GM12878 (cell line): ENCODE measurements around the gene TPR. TPM values are rescaled to one million over a fixed set of nuclear protein-coding genes. Genes with fewer than 3 reads are reported as not detected.

Experiments
- ATAC-seq: fragments of 200-7000 bp; cut with Tn5 transposase; 3 replicates; pipeline ENCODE4 v1.9.1; 2020; ENCODE audit warnings: mild to moderate bottlenecking, moderate library complexity
- BruUV-seq: library from RNA; stranded (reverse); fragments of 400-500 nt; replicated peaks from 2 replicates; lab custom pipeline; 2021; lab: Mats Ljungman, UMichigan
- CTCF ChIA-PET: fragments of 300-600 bp; sonication (Branson Sonifier 250); formaldehyde crosslinking; extraction: SDS; loops from one replicate; lab custom pipeline; 2021; ENCODE audit warnings: inconsistent platforms; lab: Yijun Ruan, JAX
- POLR2A ChIA-PET: fragments of 350-600 bp; formaldehyde crosslinking; extraction: SDS; loops from one replicate; lab custom pipeline; 2021; ENCODE audit warnings: inconsistent platforms; lab: Charles Lee
- RAD21 ChIA-PET: fragments of 300-600 bp; sonication (Branson Sonifier 250); formaldehyde crosslinking; loops from one replicate; lab custom pipeline; 2023; ENCODE audit warnings: antibody characterized with exemption; ENCODE audit not compliant: unreplicated experiment; lab: Charles Lee
- SMC1A ChIA-PET: fragments of 300-600 bp; sonication (Branson Sonifier 250); formaldehyde crosslinking; loops from one replicate; lab custom pipeline; 2023; ENCODE audit not compliant: unreplicated experiment, uncharacterized antibody; lab: Charles Lee
- DNase-seq: peaks from one replicate; pipeline ENCODE4 v3.0.0-alpha.2; 2011; ENCODE audit warnings: low read depth, low spot score
- FAIRE-seq: peaks from 3 replicates; lab custom pipeline; 2011; peaks lifted over from hg19 to GRCh38; lab: Jason Lieb, UNC
- H2AFZ ChIP-seq: 2 replicates; pipeline ENCODE4 v1.6.0; 2011; ENCODE audit warnings: low read depth, low read length, control low read depth; ENCODE audit not compliant: control insufficient read depth
- H3K27ac ChIP-seq: 2 replicates; pipeline ENCODE4 v1.5.1; 2011; ENCODE audit warnings: control low read depth; ENCODE audit not compliant: control insufficient read depth, insufficient read depth
- H3K27me3 ChIP-seq, 2 experiments: replicated peaks in 1 of 2; 2 replicates each; pipeline versions ENCODE4 v1.6.0 to v1.6.1; 2011; ENCODE audit warnings: low read length in 1 of 2; ENCODE audit not compliant: control insufficient read depth in 2 of 2, insufficient read depth in 2 of 2
- H3K36me3 ChIP-seq, 2 experiments: 2 replicates each; pipeline ENCODE4 v1.5.1; 2011; ENCODE audit warnings: low read length in 1 of 2; ENCODE audit not compliant: control insufficient read depth in 2 of 2, insufficient read depth in 2 of 2
- H3K4me1 ChIP-seq: 2 replicates; pipeline ENCODE4 v1.6.1; 2011; ENCODE audit warnings: mild to moderate bottlenecking, low read length, moderate library complexity, mixed read lengths; ENCODE audit not compliant: control insufficient read depth, insufficient read depth
- H3K4me2 ChIP-seq: 2 replicates; pipeline ENCODE4 v1.6.0; 2011; ENCODE audit warnings: control low read depth; ENCODE audit not compliant: control insufficient read depth, insufficient read depth
- H3K4me3 ChIP-seq: fragments of 200-600 bp; sonication (generic); 2 replicates; pipeline ENCODE4 v1.5.1; 2016
- H3K79me2 ChIP-seq: 2 replicates; pipeline ENCODE4 v1.6.0; 2011; ENCODE audit warnings: low read length; ENCODE audit not compliant: control insufficient read depth, insufficient read depth
- H3K9ac ChIP-seq: 2 replicates; pipeline ENCODE4 v1.8.0; 2011; ENCODE audit warnings: low read length, control low read depth, mixed read lengths; ENCODE audit not compliant: control insufficient read depth, insufficient read depth
- H3K9me3 ChIP-seq: replicated peaks from 3 replicates; pipeline ENCODE4 v1.5.1; 2011; ENCODE audit warnings: mild to moderate bottlenecking, low read length; ENCODE audit not compliant: control insufficient read depth, insufficient read depth
- H4K20me1 ChIP-seq: 2 replicates; pipeline ENCODE4 v1.6.0; 2011; ENCODE audit not compliant: control insufficient read depth, insufficient read depth
- ATF7 ChIP-seq: fragments of 450-650 bp; IDR thresholded peaks from 2 replicates; pipeline ENCODE4 v1.6.1; 2016; ENCODE audit warnings: low read depth, mild to moderate bottlenecking
- PRDM15 ChIP-seq: fragments of 450-650 bp; formaldehyde crosslinking; IDR thresholded peaks from 2 replicates; pipeline ENCODE4 v1.4.0; 2020; ENCODE audit warnings: mild to moderate bottlenecking, moderate library complexity
- RBBP5 ChIP-seq: fragments of 200-600 bp; sonication (generic); conservative IDR thresholded peaks from 2 replicates; pipeline ENCODE4 v1.6.1; 2016
- STAT1 ChIP-seq: fragments of 450-650 bp; conservative IDR thresholded peaks from 2 replicates; pipeline ENCODE4 v1.6.1; 2014; ENCODE audit warnings: antibody characterized with exemption, mild to moderate bottlenecking
- WGBS: methylation state at CpG from one replicate; pipeline ENCODE4 v1.1.6; 2016; ENCODE audit warnings: low lambda C conversion rate; ENCODE audit not compliant: insufficient replicate concordance, insufficient coverage; ENCODE audit errors: missing lambda C conversion rate; 5-methylcytosine and 5-hydroxymethylcytosine counted together
- in situ Hi-C: fragments of 300-500 bp; cut with MboI; formaldehyde crosslinking; loops from 9 replicates; pipeline ENCODE4 v1.14.3; 2018; ENCODE audit warnings: mixed read lengths
- intact Hi-C: fragments of 100-400 bp; cut with micrococcal nuclease; formaldehyde crosslinking; loops from one replicate; pipeline ENCODE4 v1.14.2; 2022; ENCODE audit not compliant: unreplicated experiment
- polyA plus RNA-seq, 11 experiments: library from polyadenylated mRNA; depleted of rRNA in 4 of 11; unstranded in 6 of 11; stranded (reverse) in 5 of 11; fragments of >200 nt; fragmentation: Nextera tagmentation in 4 of 11; fragmentation: Illumina TruSeq in 1 of 11; extraction: Ambion mirVana in 4 of 11; extraction: Trizol in 1 of 11; gene quantifications; 1 replicate in 1 of 11; 2 replicates in 10 of 11; pipeline versions ENCODE4 v1.2.1 to v1.2.3, GENCODE V29; 2011 to 2016; ENCODE audit warnings: inconsistent platforms in 2 of 11, missing spikeins in 2 of 11, low read depth in 1 of 11
- total RNA-seq, 4 experiments: library from RNA; depleted of rRNA in 3 of 4; stranded (reverse); fragments of >200 nt in 3 of 4; fragmentation: Illumina TruSeq in 1 of 4; extraction: Trizol in 1 of 4; gene quantifications; 2 replicates each; pipeline versions ENCODE4 v1.2.1 to v1.2.3, GENCODE V29; 2013 to 2021

Gene TPR
- total and polyA plus RNA-seq, 10 of the 15 experiments (the other 5 are each of a cell fraction or from before 2014, with no cell fraction given) = 30.9 to 122 (median 92.2) TPM

DNA sequence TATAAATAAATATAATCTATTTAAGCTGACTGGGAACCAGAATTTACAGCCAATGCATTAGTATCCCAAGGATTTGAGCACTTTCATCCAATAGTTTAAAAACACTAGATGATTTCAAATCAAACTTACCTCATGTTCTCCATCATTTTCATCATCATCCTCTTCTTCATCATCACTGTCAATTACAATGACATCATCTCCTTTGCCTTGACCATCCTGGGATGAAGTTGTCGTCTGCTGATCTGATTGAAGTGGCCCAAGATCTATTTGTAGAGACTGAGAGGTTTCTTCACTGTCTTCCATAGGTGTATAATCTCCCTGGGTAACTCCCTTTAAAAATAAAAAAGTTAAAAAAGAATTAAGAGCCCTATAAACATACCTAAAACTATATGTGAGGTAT is 47.7 kb downstream of the TPR start:
- ChIA-PET SMC1A (interaction anchor here (1.1 to 1.5 kb wide), 2 partner anchors 10 to 12 kb away, joined by 3 to 4 read pairs; no protein-coding TSS in a partner anchor), RAD21 (no interaction called here), CTCF (no interaction called here), POLR2A (interaction anchor here (0.6 kb wide), 1 partner anchor 22 kb away, joined by 3 read pairs; no protein-coding TSS in a partner anchor)
- TF ChIP-seq ATF7 = peak; percentile 41
- TF ChIP-seq RBBP5 = no peak
- Histone ChIP-seq H3K9me3 (no peaks in the 10 kb centered on the region), H3K27ac (no peak overlapping the region), H3K36me3 (peaks cover 0 to 38% of the 10 kb centered on the region in 2 experiments; a peak in 2 of 4 replicates), H3K79me2 (no peaks in the 10 kb centered on the region), H4K20me1 (no peaks in the 10 kb centered on the region), H3K27me3 (no peaks in the 10 kb centered on the region), H3K4me2 (no peak overlapping the region), H3K4me3 (no peak overlapping the region), H3K4me1 (no peaks in the 10 kb centered on the region), H3K9ac (no peak overlapping the region), H2AFZ (no peak overlapping the region)
- no TSS peak for BruUV-seq
- 93% methylated on average over 1 of the region's 1 CpG for WGBS
- ATAC-seq (no peak), DNase-seq (no peak), FAIRE-seq (no peak)
- in situ Hi-C loops = no loop called here
- intact Hi-C loops = no loop called here

DNA sequence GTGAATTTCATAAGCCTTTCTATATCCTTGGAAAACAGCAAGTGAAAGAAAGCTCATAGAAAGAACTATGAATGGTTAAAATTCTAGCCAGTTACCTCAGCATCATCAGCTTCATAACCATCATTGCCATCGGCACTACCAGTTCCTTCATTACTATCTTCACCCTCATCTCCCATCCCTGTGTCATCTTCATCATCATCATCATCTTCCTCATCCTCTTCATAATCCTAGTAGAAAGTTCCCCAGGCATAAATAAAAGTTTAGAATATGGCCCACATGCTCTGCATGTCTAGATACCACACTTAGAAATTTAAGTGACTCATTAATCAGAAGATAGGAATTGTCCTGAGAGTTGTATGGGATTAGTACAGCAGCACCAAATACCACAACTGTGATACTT is 49.0 kb downstream of the TPR start:
- ChIA-PET POLR2A (no interaction called here), RAD21 (interaction anchor here (1.6 kb wide), 1 partner anchor 170 kb away, joined by 6 read pairs; no protein-coding TSS in a partner anchor), SMC1A (interaction anchor here (1.1 to 1.2 kb wide), 2 partner anchors 12 to 21 kb away, joined by 3 to 4 read pairs; no protein-coding TSS in a partner anchor), CTCF (interaction anchor here (0.9 to 3.1 kb wide), 8 partner anchors 9 to 171 kb away, joined by 3 to 15 read pairs (median 4); no protein-coding TSS in a partner anchor)
- H3K4me1 ChIP-seq = no peaks in the 10 kb centered on the region
- DNase-seq (no peak), ATAC-seq (no peak), FAIRE-seq (no peak)
- peaks cover 0 to 42% of the 10 kb centered on the region in 2 experiments; a peak in 2 of 4 replicates for H3K36me3 ChIP-seq
- H4K20me1 ChIP-seq = no peaks in the 10 kb centered on the region
- no peak overlapping the region for H3K4me3 ChIP-seq
- WGBS = 100% methylated on average over 1 of the region's 1 CpG
- BruUV-seq = no TSS peak
- no peaks in the 10 kb centered on the region for H3K9me3 ChIP-seq
- no peak overlapping the region for H3K4me2 ChIP-seq
- no peak overlapping the region for H2AFZ ChIP-seq
- H3K27ac ChIP-seq = no peak overlapping the region
- no peaks in the 10 kb centered on the region for H3K27me3 ChIP-seq
- intact Hi-C loops = no loop called here
- H3K79me2 ChIP-seq = no peaks in the 10 kb centered on the region
- H3K9ac ChIP-seq = no peak overlapping the region
- in situ Hi-C loops = no loop called here
- TF ChIP-seq PRDM15 (CRISPR knock-in tag) (no peak), STAT1 (no peak)
- TF ChIP-seq, all 136 proteins: peak for 0
